NCI-H146 treated with DMSO at 0.1 percent for 48 hours (cell line): ENCODE results near the gene ZNF273.
"Not testable (repeated sequence)": the region's sequence is repeated elsewhere in the genome, so short reads cannot be mapped to it uniquely, and the experiment has no call there.

ENCODE experiments used
- DNase-seq: peaks from one replicate; lab custom pipeline; 2025; ENCODE audit not compliant: unreplicated experiment; lab: John Stamatoyannopoulos, UW

The ZNF273 gene

DNA sequence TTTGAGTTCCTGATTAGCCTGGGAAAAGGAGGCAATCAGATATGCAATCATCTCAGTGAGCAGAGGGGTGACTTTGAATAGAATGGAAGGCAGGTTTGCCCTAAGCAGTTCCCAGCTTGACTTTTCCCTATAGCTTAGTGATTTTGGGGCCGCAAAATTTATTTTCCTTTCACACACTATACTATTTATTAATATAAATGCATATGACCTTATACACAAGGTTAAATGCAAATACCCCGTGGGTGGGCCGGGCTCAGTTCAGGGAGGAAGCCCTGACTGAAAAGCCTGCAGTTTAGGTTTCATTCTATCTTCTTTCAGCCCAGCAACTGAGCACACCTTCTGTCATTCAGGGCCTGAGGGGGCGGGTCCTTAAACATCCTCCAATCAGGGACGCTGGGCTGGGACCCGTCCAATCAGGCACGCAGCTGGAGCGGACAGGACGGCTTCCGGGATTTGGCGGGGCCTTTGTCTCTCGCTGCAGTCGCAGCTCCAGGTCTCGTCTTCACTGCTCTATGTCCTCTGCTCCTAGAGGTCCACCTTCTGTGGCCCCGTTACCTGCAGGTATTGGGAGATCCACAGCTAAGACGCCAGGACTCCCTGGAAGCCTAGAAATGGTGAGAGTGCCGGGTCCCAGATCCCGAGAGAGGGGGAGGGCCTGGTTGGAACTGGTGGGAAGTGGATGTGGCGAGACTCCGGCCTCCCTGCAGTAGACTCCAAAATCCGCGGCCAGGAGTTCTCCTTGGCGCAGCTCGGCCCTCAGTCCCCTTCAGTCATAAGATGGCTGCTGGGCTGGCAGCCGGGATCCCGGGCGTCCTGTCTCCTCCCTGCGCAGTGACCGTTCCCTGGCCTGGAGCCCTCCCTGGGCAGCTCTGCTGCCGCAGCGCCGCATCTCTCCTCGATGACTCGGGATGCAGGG lies at the start of gene ZNF273:
TSS of gene ZNF273 (plus strand) at position 468 of the 916 bp plus-strand sequence. CDS start at position 513, 45 bp downstream.
- peak; percentile 81 for DNase-seq

DNA sequence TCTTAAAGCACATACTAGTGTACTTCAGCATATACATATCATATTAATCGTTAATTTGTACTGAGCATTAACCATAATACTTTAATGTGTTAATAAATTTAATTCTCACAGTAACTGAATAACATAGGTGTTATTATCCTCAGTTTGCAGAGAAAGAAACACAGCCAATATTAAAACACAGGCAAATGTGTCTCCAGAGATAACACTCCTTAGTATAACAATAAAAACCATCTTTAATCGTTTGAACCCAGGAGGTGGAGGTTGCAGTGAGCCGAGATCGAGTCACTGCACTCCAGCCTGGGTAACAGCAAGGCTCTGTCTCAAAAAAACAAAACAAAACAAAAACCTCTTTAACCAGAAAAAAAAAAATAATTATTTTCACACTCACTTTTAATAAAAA lies 49.4 kb upstream of the ZNF273 start:
- no peak for DNase-seq

DNA sequence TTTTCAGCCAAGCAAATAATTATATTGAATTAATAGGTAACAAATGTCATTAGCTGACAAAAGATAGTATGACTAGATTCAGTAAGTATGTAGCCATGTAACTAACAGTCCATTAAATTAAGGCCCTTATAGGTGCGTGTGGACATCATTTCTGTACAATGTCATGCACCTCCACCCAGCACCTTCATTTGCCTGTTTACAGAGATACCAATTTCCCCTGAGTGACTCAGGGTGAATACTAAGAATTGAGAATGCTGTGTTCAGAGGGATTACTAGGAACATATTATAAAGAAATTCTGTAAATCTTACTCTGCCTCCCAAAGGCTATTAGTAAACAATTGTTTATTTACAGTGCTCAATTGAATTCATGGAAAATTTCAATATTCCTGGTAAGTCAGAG lies 48.1 kb upstream of the ZNF273 start:
- DNase-seq, result no peak

DNA sequence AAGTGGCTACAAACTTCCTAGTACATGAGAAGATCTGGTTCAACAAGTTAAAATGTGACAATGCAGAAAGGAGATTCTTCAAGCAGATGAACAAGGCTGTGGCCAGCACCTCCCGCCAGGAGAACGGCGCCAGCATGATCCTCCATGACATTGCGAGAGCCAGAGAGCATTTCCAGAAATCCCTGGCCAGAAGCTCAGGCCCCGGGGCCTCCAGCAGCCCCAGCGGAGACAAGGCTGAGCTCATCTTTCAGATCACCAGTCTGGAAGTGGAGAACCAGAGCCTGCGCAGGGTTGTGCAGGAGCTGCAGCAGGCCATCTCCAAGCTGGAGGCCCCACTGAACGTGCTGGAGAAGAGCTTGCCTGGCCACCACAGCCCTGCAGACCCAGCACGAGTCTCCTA lies 40.1 kb upstream of the ZNF273 start:
- DNase-seq, result no peak

DNA sequence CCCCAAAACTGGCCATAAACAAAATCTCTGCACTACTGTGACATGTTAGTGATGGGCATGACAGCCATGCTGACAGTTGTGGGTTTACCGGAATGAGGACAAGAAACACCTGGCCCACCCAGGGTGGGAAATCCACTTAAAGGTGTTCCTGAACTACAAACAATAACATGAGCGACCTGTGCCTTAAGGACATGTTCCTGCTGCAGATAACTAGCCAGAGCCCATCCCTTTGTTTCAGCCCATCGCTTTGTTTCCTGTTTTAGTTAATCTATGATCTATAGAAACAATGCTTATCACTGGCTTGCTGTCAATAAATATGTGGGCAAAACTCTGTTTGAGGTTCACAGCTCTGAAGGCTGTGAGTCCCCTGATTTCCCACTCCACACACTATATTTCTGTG lies 39.5 kb upstream of the ZNF273 start:
- not testable (repeated sequence) for DNase-seq

DNA sequence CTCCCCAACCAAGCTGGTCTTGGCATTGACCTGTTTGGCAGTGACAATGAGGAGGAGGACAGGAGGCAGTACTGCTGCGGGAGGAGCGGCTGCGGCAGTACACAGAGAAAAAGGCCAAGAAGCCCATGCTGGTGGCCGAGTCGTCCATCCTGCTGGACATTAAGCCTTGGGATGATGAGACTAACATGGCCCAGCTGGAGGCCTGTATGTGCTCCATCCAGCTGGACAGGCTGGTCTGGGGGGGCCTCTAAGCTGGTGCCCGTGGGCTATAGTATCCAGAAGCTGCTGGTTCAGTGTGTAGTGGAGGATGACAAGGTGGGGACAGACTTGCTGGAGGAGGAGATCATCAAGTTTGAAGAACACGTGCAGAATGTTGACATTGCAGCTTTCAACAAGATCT lies 39.1 kb upstream of the ZNF273 start:
- no peak for DNase-seq

DNA sequence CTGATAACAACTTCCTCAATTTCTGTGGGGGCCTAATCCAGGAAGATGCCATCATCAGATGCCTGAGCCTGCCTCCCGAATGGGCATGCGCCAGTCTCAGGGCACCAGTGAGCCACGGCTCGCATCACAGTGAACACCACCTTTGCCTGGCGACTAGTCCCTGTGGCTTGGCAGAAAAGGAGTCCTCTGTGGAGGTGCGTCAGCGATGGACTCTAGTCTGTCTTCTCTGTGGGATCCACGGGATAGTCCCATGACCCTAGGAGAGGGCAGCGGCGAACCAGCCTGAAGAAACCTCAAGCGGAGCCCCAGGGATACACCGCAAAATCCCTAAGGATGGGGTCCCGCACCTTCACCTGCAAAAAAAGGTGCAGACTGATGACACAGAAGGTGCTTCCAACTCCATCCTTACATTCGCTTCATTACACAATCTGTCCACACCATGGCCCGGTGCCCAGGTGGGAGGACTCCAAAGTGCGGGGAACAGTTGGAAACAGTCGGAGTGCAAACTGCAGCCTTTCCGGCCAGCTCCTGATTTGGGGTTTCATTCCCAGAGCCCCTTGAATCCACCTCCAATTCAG lies 35.1 kb upstream of the ZNF273 start:
- no peak for DNase-seq

DNA sequence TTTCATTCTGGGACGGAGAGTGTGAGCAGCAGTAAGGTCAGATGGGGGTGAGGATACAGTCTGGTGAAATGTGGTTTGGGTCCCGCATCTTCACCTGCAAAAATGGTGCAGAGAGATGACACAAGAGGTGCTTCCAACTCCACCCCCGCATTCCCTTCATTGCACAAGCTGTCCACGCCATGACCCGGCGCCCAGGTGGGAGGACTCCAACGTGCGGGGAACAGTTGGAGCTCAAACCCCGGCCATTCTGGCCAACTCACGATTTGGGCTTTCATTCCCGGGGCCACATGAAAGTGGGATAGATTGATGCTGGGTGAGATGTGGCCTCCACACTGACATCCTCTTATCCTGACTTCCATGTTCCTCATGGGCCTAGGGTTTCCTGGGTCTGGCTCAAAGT lies 34.6 kb upstream of the ZNF273 start:
- no peak for DNase-seq

DNA sequence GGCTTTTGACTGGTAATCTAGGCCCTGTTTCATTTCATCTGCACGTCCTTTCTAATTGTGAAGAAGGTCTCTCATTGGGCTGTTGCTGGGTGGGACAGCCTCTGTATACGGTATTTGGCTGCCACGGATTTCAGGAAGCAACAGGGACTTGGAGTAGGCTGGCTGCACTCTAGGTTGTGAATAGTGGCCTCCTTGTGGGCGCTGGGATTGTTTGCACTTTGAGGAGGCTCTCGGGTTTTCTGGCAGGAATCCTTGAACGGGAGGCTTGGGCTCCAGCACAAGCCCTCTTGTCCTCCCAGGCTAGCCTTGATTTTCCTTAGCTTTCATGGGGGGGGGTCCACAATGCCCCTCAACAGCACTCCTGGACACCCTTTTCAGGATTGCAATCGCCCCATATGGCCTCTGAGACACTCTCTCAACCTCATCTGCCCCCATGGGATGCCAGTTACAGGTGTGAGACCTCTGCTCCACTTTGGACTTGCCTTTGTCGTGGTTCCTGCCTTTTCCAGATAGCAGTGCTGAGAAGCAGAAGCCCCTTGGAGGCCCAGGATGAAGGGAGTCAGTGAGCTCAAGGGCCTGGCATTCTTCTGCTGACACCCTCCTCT lies 33.9 kb upstream of the ZNF273 start:
- DNase-seq, result no peak

DNA sequence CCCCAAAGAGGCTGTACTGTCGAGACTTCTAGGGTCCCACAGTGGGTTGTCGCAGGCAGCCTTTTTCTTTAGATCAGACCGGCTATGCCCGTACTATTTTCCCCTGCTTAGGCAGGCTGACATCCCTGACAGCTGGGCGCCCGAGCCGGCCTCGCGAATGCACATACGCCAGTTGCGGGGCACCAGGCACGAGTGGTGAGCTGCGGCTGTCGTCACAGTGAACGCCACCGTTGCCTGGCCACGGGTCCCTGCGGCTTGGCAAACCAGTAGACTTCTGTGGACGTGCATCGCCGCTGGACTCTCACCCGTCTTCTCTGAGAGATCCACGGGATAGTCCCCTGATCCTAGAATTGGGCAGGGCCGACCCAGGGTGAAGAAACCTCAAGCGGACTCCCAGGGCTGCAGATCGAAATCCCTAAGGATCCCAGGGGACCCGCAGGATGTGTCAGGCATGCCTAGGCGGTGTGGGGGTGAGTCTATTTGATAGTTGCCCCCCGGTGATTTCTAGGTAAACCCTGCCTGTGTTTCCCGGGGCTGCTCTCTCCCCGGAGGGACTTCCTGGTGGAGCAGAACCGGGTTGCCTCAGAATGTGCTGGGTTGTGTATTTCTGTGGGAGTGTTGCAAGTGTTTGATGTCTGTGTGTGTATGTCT lies 33.0 kb upstream of the ZNF273 start:
- no peak for DNase-seq

DNA sequence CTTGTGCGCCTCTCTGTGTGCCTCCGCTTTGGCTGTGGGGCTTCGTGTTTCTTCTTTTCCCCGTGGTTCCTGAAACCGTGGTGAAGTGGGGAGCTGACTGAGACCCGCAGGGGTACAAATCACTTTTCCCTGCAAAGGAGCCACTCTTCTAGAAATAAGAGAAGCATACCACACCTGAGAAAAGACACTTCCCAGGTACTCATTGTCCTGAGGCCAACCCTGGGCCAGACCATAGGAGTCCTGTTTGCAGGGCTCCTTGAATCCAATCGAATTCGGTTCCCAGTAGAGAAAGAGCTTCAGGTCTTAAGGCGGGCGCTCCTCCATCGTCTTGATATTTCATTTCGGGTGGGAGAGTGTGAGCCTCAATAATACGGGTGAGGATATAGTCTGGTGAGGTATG lies 32.4 kb upstream of the ZNF273 start:
- DNase-seq, result no peak

DNA sequence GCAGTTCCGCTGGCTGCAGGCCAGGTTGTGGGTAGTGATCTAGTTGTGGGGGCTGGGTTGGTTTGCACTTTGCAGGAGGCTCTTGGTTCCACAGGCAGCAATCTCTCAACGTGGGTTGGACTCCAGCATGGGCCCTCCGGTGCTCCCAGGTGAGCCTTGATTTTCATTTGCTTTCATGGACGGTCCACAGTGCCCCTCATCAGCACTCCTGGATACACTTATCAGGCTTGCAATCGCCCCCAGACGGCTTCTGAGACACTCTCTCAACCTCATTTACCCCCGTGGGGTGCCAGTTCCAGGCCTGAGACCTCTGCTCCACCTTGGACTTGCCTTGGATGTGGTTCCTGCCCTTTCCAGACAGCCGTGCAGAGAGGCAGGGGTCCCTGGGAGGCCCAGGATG lies 31.3 kb upstream of the ZNF273 start:
- DNase-seq, result no peak

DNA sequence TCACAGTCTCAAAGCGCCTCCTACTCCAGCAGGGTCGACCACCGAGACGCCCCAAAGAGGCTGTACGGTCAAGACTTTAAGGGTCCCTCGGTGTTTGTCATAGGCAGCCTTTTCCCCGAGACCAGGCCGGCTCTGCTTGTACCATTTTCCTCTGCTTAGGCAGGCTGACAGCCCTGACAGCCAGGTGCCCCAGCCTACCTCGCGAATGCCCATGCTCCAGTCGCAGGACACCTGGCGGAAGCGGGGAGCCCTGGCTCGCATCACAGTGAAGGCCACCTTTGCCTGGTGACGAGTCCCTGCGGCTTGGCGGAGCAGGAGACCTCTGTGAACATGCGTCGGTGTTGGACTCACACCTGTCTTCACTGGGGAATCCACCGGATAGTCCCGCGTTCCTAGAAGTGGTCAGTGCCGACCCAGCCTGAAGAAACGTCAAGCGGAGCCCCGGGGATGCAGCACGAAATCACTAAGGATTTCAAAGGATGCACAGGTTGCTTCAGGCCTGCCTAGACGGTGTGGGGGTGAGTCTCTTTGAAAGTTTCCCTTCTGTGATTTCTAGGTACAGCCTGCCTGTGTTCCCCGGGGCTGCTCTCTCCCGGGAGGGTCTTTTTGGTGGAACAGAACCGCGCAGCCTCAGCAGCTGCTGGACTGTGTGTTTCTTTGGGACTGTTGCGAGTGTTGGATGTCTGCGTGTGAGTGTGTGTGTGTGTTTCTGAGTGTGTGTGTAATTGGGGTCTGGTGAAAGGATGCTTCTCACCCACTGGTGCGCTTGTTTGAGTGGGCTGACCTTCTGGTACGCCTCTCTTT lies 30.5 kb upstream of the ZNF273 start:
- no peak for DNase-seq

DNA sequence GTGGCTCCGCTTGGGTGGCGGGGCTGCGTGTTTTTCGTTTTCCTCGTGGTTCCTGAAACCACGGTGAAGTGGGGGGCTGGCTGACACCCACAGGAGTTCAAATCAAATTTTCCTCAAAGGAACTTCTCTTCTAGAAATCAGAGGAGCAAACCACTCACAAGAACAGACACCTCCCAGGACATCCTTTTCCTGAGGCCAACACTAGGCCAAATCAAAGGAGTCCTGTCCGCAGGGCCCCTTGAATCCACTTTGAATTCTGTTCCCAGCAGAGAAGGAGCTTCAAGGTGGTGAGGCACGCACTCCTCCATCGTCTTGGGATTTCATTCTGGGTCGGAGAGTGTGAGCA lies 29.9 kb upstream of the ZNF273 start:
- DNase-seq, result no peak

DNA sequence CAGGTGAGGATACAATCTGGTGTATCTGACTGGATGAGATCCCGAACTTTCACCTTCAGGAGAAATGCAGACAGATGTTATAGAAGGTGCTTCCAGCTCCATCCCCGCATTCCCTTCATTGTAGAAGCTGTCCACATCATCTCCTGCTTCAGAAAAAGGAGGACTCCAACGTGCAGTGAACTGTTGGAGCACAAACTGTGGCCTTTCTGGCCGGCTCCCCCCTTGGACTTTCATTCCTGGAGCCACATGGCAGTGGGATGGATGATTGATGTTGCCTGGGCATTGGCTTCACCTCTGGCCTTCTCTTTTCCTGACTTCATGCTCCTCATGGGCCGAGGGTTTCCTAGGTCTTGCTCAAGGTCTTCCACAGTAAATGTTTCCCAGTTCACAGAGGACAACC lies 29.6 kb upstream of the ZNF273 start:
- DNase-seq, result no peak

DNA sequence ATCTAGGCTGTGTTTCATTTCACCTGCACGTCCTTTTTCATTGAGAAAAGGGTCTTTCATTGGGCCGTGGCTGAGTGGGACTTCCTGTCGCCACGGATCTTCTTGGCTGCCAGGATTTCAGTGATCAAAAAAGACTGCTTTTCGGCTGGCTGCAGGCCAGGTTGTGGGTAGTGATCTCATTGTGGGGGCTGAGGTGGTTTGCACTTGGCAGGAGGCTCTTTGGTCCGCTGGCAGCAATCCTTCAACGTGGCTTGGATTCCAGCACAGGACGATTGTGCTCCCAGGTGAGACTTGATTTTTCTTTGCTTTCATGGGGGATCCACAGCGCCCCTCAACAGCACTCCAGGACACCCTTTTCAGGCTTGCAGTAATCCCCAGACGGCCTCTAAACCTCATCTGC lies 29.0 kb upstream of the ZNF273 start:
- no peak for DNase-seq

DNA sequence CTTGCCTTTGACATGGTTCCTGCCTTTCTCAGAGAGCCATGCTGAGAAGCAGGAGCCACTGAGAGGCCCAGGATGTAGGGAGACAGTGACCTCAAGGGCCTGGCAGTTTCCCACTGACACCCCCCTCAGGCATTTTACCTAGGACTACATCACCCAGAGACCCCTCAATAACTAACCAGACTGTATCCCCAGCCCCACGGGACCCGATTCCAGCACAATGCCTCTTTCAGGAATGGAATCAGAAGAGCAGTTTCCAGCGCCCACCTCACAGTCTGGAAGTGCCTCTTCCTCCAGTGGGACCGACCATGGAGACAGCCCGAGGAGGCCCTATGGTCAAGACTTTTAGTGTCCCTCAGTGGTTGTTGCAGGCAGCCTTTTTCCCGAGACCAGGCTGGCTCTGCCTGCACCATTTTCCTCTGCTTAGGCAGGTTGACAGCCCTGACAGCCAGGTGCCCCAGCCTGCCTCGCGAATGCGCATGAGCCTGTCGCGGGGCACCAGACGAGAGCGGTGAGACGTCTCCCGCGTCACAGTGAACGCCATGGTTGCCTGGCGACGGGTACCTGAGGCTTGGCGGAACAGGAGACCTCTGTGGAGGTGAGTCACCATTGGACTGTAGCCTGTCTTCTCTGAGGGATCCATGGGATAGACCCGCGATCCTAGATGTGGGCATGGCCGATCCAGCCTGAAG lies 28.4 kb upstream of the ZNF273 start:
- no peak for DNase-seq

DNA sequence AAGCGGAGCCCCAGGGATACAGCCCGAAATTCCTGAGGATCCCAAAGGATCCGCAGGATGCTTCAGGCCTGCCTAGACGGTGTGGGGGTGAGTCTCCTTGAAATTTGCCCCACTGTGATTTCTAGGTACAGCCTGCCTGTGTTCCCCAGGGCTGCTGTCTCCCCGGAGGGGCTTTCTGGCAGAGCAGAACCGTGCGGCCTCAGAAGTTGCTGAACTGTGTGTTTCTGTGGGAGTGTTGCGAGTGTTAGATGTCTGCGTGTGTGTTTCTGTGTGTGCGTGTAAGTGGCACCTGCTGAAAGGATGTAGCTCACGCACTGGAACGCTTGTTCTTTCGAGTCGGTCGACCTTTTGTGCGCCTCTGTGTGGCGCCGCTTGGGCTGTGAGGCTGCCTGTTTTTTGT lies 27.8 kb upstream of the ZNF273 start:
- DNase-seq, result no peak

DNA sequence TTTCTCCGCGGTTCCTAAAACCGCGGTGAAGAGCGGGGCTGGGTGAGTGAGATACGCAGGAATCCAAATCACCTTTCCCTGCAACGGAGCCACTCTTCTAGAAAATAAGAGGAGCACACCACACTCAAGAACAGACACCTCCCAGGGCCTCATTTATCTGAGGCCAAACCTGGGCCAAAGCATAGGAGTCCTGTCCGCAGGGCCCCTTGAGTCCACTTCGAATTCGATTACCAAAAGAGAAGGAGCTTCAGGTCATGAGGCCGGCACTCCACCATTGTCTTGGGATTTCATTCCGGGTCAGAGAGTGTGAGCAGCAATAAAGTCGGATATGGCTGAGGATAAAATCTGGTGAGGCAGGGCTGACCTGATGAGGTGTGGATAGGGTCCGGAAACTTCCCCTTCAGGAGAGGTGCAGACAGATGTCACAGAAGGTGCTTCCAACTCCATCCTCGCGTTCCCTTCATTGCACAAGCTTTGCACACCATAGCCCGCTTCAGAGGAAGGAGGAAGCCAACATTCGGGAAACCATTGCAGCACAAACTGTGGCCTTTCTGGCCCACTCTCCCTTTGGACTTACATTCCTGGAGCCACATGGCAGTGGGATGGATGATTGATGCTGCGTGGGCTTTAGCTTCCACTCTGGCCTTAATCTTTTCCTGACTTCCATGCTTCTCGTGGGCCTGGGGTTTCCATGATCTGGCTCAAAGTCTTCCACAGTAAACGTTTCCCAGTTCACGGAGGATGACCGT lies 27.2 kb upstream of the ZNF273 start:
- no peak for DNase-seq
